ENCODE data around the gene KHK.

The KHK gene

GRCh38 chr2:27080603-27080936 is 6.0 kb upstream of the KHK start:
- no peak for DNase-seq

- DNase-seq = no peak
These were observed 4.4 kb upstream of the KHK start for GRCh38 chr2:27081984-27082772.

GRCh38 chr2:27082773-27083409 is 3.7 kb upstream of the KHK start:
- no peak for DNase-seq

- no peak for DNase-seq
These were observed 2.9 kb upstream of the KHK start for GRCh38 chr2:27083410-27084296.

- DNase-seq = no peak
These were observed 2.1 kb upstream of the KHK start for GRCh38 chr2:27084297-27085061.

- no peak for DNase-seq
These were observed 1.4 kb upstream of the KHK start for GRCh38 chr2:27085062-27085672.

- peak; percentile 87 for DNase-seq
These were observed 891 bp upstream of the KHK start for GRCh38 chr2:27085673-27086089.

- peak; percentile 92 for DNase-seq
These were observed 365 bp upstream of the KHK start for GRCh38 chr2:27086090-27086723.

GRCh38 chr2:27087823-27088410 is 1.3 kb downstream of the KHK start:
- no peak for DNase-seq

- DNase-seq = no peak
These were observed 2.1 kb downstream of the KHK start for GRCh38 chr2:27088634-27089033.

GRCh38 chr2:27089111-27089954 is 2.8 kb downstream of the KHK start:
- no peak for DNase-seq

- no peak for DNase-seq
These were observed 5.4 kb downstream of the KHK start for GRCh38 chr2:27091746-27092695.

- no peak for DNase-seq
These were observed 6.3 kb downstream of the KHK start for GRCh38 chr2:27092696-27093429.

- DNase-seq = no peak
These were observed 7.1 kb downstream of the KHK start for GRCh38 chr2:27093430-27094352.

- no peak for DNase-seq
These were observed 7.9 kb downstream of the KHK start for GRCh38 chr2:27094353-27094984.

GRCh38 chr2:27095427-27095744 is 8.8 kb downstream of the KHK start:
- no peak for DNase-seq
